H1 (cell line): ENCODE measurements around the gene NPHP4. TPM values are rescaled to one million over a fixed set of nuclear protein-coding genes. Genes with fewer than 3 reads are reported as not detected.
A peak's percentile ranks its signal among the peaks of the same experiment; 100 is the strongest.

Experiments used
- CTCF ChIA-PET: fragments of 300-600 bp; sonication (Branson Sonifier 250); formaldehyde crosslinking; loops from one replicate; lab custom pipeline; 2021; ENCODE audit not compliant: partially characterized antibody; lab: Charles Lee
- POLR2A ChIA-PET: fragments of 300-600 bp; sonication (Branson Sonifier 250); formaldehyde crosslinking; loops from one replicate; lab custom pipeline; 2021; ENCODE audit warnings: inconsistent platforms; ENCODE audit not compliant: partially characterized antibody; lab: Charles Lee
- DNase-seq, 2 experiments: peaks; one replicate each; pipeline versions ENCODE4 v3.0.0 to v3.0.0-alpha.2; 2010 to 2022; ENCODE audit warnings: low spot score in 2 of 2, low read depth in 1 of 2, mixed read lengths in 1 of 2
- FAIRE-seq: peaks from 2 replicates; lab custom pipeline; 2011; peaks lifted over from hg19 to GRCh38; lab: Jason Lieb, UNC
- H2AFZ ChIP-seq: 2 replicates; pipeline ENCODE4 v1.8.1; 2012; ENCODE audit warnings: low read length, inconsistent platforms
- H2AK5ac ChIP-seq: 2 replicates; pipeline ENCODE4 v1.6.1; 2013; ENCODE audit warnings: low read depth, low read length
- H2BK120ac ChIP-seq: replicated peaks from 2 replicates; pipeline ENCODE3; 2013; ENCODE audit warnings: low read depth, low read length, inconsistent platforms
- H2BK12ac ChIP-seq: 2 replicates; pipeline ENCODE4 v1.6.1; 2013; ENCODE audit warnings: low read depth, low read length
- H2BK15ac ChIP-seq: 2 replicates; pipeline ENCODE4 v1.6.1; 2013; ENCODE audit warnings: low read length
- H2BK20ac ChIP-seq: 2 replicates; pipeline ENCODE4 v1.6.1; 2013; ENCODE audit warnings: low read length
- H2BK5ac ChIP-seq: 2 replicates; pipeline ENCODE4 v1.6.1; 2013; ENCODE audit warnings: low read depth, low read length
- H3K14ac ChIP-seq: 2 replicates; pipeline ENCODE4 v1.6.1; 2013; ENCODE audit warnings: inconsistent platforms; ENCODE audit not compliant: insufficient read length
- H3K18ac ChIP-seq: 2 replicates; pipeline ENCODE4 v1.6.1; 2013; ENCODE audit warnings: low read length; ENCODE audit errors: extremely low read depth
- H3K23ac ChIP-seq: 2 replicates; pipeline ENCODE4 v1.6.1; 2013; ENCODE audit warnings: inconsistent platforms; ENCODE audit not compliant: insufficient read length
- H3K23me2 ChIP-seq: 2 replicates; pipeline ENCODE4 v1.6.1; 2013; ENCODE audit warnings: low read depth, low read length
- H3K27ac ChIP-seq: 2 replicates; pipeline ENCODE4 v1.6.1; 2011; ENCODE audit warnings: low read depth, low read length, inconsistent platforms
- H3K27me3 ChIP-seq, 4 experiments: replicated peaks in 1 of 4; 1 replicate in 1 of 4; 2 replicates in 3 of 4; pipeline versions ENCODE4 v1.6.1 to v1.8.1; 2011 to 2013; ENCODE audit warnings: low read length in 3 of 4, mild to moderate bottlenecking in 3 of 4, inconsistent platforms in 2 of 4, mixed read lengths in 2 of 4, moderate library complexity in 1 of 4; ENCODE audit not compliant: control insufficient read depth in 3 of 4, insufficient read depth in 3 of 4; ENCODE audit errors: extremely low read depth in 1 of 4
- H3K36me3 ChIP-seq, 4 experiments: 2 replicates each; pipeline versions ENCODE4 v1.6.1 to v1.8.1; 2011 to 2013; ENCODE audit warnings: mild to moderate bottlenecking in 4 of 4, low read length in 3 of 4, moderate library complexity in 2 of 4, control low read depth in 1 of 4, inconsistent platforms in 1 of 4; ENCODE audit not compliant: insufficient read depth in 4 of 4, control insufficient read depth in 2 of 4
- H3K4ac ChIP-seq: replicated peaks from 2 replicates; pipeline ENCODE3; 2013; ENCODE audit warnings: low read length, low read depth, mixed read lengths, inconsistent platforms; ENCODE audit not compliant: insufficient read length
- H3K4me1 ChIP-seq, 4 experiments: replicated peaks in 1 of 4; 1 replicate in 1 of 4; 2 replicates in 3 of 4; pipeline versions ENCODE4 v1.6.1 to v1.8.1; 2011 to 2013; ENCODE audit warnings: low read length in 3 of 4, inconsistent platforms in 2 of 4, mixed read lengths in 1 of 4; ENCODE audit not compliant: insufficient read depth in 4 of 4, control insufficient read depth in 3 of 4
- H3K4me2 ChIP-seq, 2 experiments: 2 replicates each; pipeline versions ENCODE4 v1.6.1 to v1.8.1; 2011 to 2013; ENCODE audit warnings: low read depth in 2 of 2, low read length in 2 of 2, control low read depth in 1 of 2, inconsistent platforms in 1 of 2, mild to moderate bottlenecking in 1 of 2; ENCODE audit not compliant: insufficient read depth in 1 of 2
- H3K4me3 ChIP-seq, 4 experiments: fragments of 200-600, 300-600 bp in 1 of 4; sonication (generic), shearing (Covaris generic), sonication (Bioruptor Twin) in 1 of 4; 2 replicates each; pipeline versions ENCODE4 v1.5.1 to v1.8.1; 2011 to 2016; ENCODE audit warnings: low read length in 4 of 4, low read depth in 3 of 4, control low read depth in 2 of 4, inconsistent platforms in 2 of 4, mild to moderate bottlenecking in 2 of 4, mixed read lengths in 1 of 4, moderate library complexity in 1 of 4; ENCODE audit not compliant: insufficient read depth in 2 of 4; ENCODE audit errors: extremely low read depth in 1 of 4
- H3K56ac ChIP-seq: replicated peaks from 2 replicates; pipeline ENCODE3; 2013; ENCODE audit warnings: low read depth, mild to moderate bottlenecking, mixed read lengths, low read length, inconsistent platforms; ENCODE audit not compliant: insufficient read length
- H3K79me1 ChIP-seq: 2 replicates; pipeline ENCODE4 v1.6.1; 2013; ENCODE audit warnings: low read depth, low read length, control low read depth
- H3K79me2 ChIP-seq, 2 experiments: 2 replicates each; pipeline versions ENCODE4 v1.6.1 to v1.8.1; 2012 to 2013; ENCODE audit warnings: low read length in 2 of 2, mild to moderate bottlenecking in 2 of 2, inconsistent platforms in 1 of 2; ENCODE audit not compliant: insufficient read depth in 2 of 2, control insufficient read depth in 1 of 2
- H3K9ac ChIP-seq, 4 experiments: replicated peaks in 1 of 4; 1 replicate in 1 of 4; 2 replicates in 3 of 4; pipeline versions ENCODE4 v1.6.1 to v1.8.1; 2011 to 2013; ENCODE audit warnings: low read depth in 3 of 4, low read length in 3 of 4, control low read depth in 2 of 4, mild to moderate bottlenecking in 2 of 4, moderate library complexity in 2 of 4, inconsistent platforms in 1 of 4; ENCODE audit errors: extremely low read depth in 1 of 4
- H3K9me3 ChIP-seq, 2 experiments: 2 replicates each; pipeline versions ENCODE4 v1.6.1 to v1.8.1; 2012 to 2013; ENCODE audit warnings: mild to moderate bottlenecking in 2 of 2, moderate library complexity in 2 of 2, control low read depth in 1 of 2, inconsistent platforms in 1 of 2, low read depth in 1 of 2, low read length in 1 of 2, mixed read lengths in 1 of 2; ENCODE audit not compliant: insufficient read depth in 2 of 2
- H4K20me1 ChIP-seq, 2 experiments: replicated peaks in 1 of 2; 2 replicates each; pipeline versions ENCODE3 to v1.8.1; 2011 to 2013; ENCODE audit warnings: inconsistent platforms in 2 of 2, low read length in 2 of 2, mild to moderate bottlenecking in 1 of 2; ENCODE audit not compliant: insufficient read depth in 2 of 2, control insufficient read depth in 1 of 2
- H4K5ac ChIP-seq: 2 replicates; pipeline ENCODE4 v1.6.1; 2013; ENCODE audit warnings: low read length, low read depth, mixed read lengths, inconsistent platforms; ENCODE audit not compliant: insufficient read length
- H4K8ac ChIP-seq: 2 replicates; pipeline ENCODE4 v1.8.0; 2013; ENCODE audit warnings: mild to moderate bottlenecking, moderate library complexity, low read length, inconsistent platforms; ENCODE audit not compliant: insufficient read depth; ENCODE audit errors: extremely low read depth
- H4K91ac ChIP-seq: replicated peaks from 2 replicates; pipeline ENCODE3; 2013; ENCODE audit warnings: low read length, mixed read lengths, inconsistent platforms; ENCODE audit not compliant: insufficient read length
- EP300 ChIP-seq, 2 experiments: IDR thresholded peaks; 1 replicate in 1 of 2; 2 replicates in 1 of 2; pipeline ENCODE4 v1.6.1; 2011 to 2012; ENCODE audit warnings: low read depth in 2 of 2, low read length in 2 of 2, mild to moderate bottlenecking in 2 of 2, borderline replicate concordance in 1 of 2, inconsistent platforms in 1 of 2, moderate library complexity in 1 of 2
- WGBS, 2 experiments: shearing (Covaris generic) in 1 of 2; methylation state at CpG; one replicate each; pipeline versions ENCODE4 v1.1.6 to v1.1.7; 2013 to 2015; ENCODE audit warnings: low lambda C conversion rate in 2 of 2, mixed read lengths in 2 of 2, inconsistent platforms in 1 of 2, low coverage in 1 of 2, missing lambda C conversion rate in 1 of 2; ENCODE audit not compliant: insufficient replicate concordance in 2 of 2, insufficient coverage in 1 of 2, insufficient read length in 1 of 2; ENCODE audit errors: extremely low coverage in 1 of 2, missing lambda C conversion rate in 1 of 2; 5-methylcytosine and 5-hydroxymethylcytosine counted together
- polyA plus RNA-seq, 7 experiments: library from polyadenylated mRNA; depleted of rRNA in 3 of 7; stranded (reverse) in 5 of 7; unstranded in 2 of 7; fragments of >200 nt in 5 of 7; fragments of 200-250 nt in 2 of 7; gene quantifications; 1 replicate in 5 of 7; 2 replicates in 1 of 7; 4 replicates in 1 of 7; pipeline versions ENCODE4 v1.2.1 to v1.2.3, GENCODE V29; 2011 to 2013; ENCODE audit warnings: missing spikeins in 2 of 7, mixed read lengths in 2 of 7
- total RNA-seq: library from RNA; stranded (reverse); fragmentation: NEBNext Ultra II Directional; extraction: Animal tissue kit (Norgen Biotek cat#: 25700); gene quantifications from 2 replicates; pipeline ENCODE4 v1.2.1, GENCODE V29; 2021
- TF ChIP-seq, protein P1 (sequence below), 3 experiments: IDR thresholded peaks; 1 replicate in 2 of 3; 2 replicates in 1 of 3; pipeline versions ENCODE4 v1.5.1 to v1.6.1; 2011; ENCODE audit warnings: low read length in 3 of 3, mild to moderate bottlenecking in 3 of 3, inconsistent platforms in 2 of 3, low read depth in 1 of 3, moderate library complexity in 1 of 3; ENCODE audit not compliant: insufficient read depth in 1 of 3; ENCODE audit errors: control extremely low read depth in 1 of 3

NPHP4 gene
- total and polyA plus RNA-seq, 2 of the 8 experiments (the other 6 are each of a cell fraction or from before 2014, with no cell fraction given): 5.8 to 14.0 TPM

DNA sequence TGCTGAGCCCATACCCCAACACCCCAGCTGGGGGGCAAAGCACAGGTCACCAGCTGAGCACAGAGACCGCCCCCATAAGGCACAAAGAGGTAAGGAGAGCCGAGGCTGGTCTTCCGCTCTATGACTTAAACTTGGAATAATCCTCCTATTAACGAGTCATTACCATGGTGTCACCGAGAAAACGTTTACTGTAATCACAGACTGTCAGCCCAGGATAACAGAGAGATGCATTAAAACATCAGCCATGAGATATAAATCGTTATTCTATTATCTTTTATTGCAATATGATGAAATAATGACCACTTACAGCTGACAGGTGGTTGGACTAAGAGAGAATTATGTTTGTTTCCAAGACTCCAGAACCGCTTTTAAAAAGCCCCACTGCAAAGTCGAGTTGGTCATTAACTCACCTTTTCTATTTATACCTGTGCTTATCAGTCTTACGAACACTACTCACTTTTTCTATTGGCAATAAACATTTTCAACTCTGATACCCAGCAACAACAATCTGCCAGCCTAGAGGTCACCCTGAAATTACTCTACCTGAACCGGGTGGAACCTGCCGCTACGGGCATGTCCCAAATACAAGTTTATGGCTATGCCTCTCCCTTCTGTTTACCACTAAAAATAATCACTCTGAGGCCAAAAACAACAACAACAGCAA is 21.5 kb downstream of the NPHP4 start:
- 87% methylated on average over 13 of the region's 13 CpGs; no CpG with 5 or more reads in 1 of the 2 experiments for WGBS, 2 experiments
- CTCF ChIA-PET: interaction anchor here (0.7 to 2.3 kb wide), 7 partner anchors 10 to 134 kb away, joined by 3 to 9 read pairs (median 3); no protein-coding TSS in a partner anchor
- peaks cover 0 to 2% of the 10 kb centered on the region in 2 experiments for H4K20me1 ChIP-seq

More for the DNA sequence above, 21.5 kb downstream of the NPHP4 start:
- Histone ChIP-seq H4K5ac (no peak overlapping the region), H3K9ac (no peak overlapping the region), H3K4me2 (no peak overlapping the region), H3K79me2 (no peaks in the 10 kb centered on the region), H2AFZ (no peak overlapping the region), H2BK5ac (no peak overlapping the region), H2BK20ac (no peak overlapping the region), H3K23me2 (no peaks in the 10 kb centered on the region), H3K79me1 (peaks cover 5% of the 10 kb centered on the region), H3K9me3 (no peaks in the 10 kb centered on the region), H3K4me3 (no peak overlapping the region), H3K27me3 (no peaks in the 10 kb centered on the region), H3K18ac (no peak overlapping the region), H3K14ac (no peak overlapping the region), H2BK120ac (no peak overlapping the region), H4K91ac (no peak overlapping the region), H2AK5ac (no peak overlapping the region), H4K8ac (no peak overlapping the region), H2BK12ac (no peak overlapping the region), H3K4ac (no peak overlapping the region), H3K56ac (no peak overlapping the region), H3K4me1 (peaks cover 0 to 1% (median 0%) of the 10 kb centered on the region in 4 experiments; a peak in 1 of 7 replicates), H3K36me3 (peaks cover 0 to 3% (median 0%) of the 10 kb centered on the region in 4 experiments; a peak in 1 of 8 replicates)
- POLR2A ChIA-PET: no interaction called here
- no peak for DNase-seq
- no peak for TF ChIP-seq EP300 (IDR thresholded peaks at IDR 0.05; ENCODE audit: borderline replicate concordance in 1 of 2, low read depth in 2 of 2, low read length in 2 of 2)
- TF ChIP-seq, protein P1, sequence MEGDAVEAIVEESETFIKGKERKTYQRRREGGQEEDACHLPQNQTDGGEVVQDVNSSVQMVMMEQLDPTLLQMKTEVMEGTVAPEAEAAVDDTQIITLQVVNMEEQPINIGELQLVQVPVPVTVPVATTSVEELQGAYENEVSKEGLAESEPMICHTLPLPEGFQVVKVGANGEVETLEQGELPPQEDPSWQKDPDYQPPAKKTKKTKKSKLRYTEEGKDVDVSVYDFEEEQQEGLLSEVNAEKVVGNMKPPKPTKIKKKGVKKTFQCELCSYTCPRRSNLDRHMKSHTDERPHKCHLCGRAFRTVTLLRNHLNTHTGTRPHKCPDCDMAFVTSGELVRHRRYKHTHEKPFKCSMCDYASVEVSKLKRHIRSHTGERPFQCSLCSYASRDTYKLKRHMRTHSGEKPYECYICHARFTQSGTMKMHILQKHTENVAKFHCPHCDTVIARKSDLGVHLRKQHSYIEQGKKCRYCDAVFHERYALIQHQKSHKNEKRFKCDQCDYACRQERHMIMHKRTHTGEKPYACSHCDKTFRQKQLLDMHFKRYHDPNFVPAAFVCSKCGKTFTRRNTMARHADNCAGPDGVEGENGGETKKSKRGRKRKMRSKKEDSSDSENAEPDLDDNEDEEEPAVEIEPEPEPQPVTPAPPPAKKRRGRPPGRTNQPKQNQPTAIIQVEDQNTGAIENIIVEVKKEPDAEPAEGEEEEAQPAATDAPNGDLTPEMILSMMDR (IDR thresholded peaks at IDR 0.05; ENCODE audit: control extremely low read depth in 1 of 3, insufficient read depth in 1 of 3, low read depth in 1 of 3, low read length in 3 of 3): peak in 1 of 3 experiments; percentile 19; a peak in 1 of 4 replicates
- TF ChIP-seq, all 59 proteins: peak for 1
- Histone ChIP-seq H2BK15ac (no peak overlapping the region), H3K27ac (no peak overlapping the region), H3K23ac (no peak overlapping the region)
- no peak for FAIRE-seq
